ENCODE data around the gene CDON.
"Not testable (repeated sequence)": the region's sequence is repeated elsewhere in the genome, so short reads cannot be mapped to it uniquely, and the experiment has no call there.

The CDON gene

DNA sequence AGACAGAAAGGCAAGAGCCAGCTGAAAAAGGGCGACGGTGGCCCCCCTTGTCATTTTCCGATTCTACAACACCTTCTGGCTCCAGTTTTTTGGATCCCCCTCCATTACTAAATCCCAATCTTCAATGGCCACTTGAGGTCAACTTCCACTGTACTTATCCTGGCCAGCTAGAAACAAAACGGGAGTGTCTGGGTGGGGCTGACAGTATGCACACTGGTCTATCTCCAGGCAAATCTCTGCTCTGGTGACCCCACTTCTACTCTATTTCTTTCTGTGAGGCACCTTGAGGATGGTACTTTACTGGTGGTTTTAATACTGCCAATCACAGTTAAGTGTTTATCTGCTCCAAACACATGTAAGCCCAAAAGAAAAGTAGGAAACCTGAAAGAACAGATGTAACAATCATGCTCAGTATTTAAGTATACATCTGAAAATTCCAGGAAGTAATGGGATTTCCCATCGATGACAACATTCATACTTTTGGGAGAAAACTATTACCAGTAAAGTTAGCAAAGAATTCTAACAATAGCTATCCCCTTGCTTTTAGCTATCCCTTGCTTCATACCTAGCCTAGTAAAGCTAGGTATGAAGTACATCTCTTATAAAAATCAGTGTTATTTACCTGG is 16.0 kb downstream of the CDON start:
- DNase-seq = no peak

DNA sequence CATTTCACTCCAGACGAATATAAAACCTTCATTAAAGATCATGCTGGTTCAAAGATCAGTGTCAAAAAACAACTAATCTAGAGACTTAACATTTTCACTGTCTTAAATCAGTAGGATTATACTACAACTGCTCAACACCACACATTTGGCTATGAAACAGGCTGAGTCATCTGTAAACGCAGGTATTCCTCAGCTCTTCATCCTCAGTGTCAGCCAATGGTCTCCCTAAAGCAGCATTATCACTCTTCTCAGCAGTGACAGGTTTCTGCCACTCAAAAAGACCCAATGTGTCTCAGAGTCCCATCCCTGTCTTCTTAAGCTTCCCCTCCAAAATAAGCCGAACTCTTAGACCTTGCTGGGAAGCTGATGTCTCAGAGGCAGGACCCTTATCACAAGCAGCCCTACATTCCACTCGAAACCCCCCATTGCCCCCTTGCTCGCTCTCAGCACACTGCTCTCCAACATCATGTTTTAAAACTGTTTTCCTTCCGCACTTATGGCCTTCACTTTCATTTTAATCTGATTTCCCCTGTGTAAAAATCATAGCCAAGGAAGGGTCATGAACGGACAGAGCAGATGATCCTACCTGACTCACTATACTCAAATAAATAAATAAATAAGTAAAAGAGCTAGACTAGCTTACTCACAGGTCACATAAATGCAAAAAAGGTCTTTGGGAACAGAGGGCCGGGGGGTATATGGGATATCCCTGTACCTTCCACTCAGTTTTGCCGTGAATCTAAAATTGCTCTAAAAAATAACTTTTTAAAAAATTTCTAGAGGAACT is 23.0 kb downstream of the CDON start:
- no peak for DNase-seq

DNA sequence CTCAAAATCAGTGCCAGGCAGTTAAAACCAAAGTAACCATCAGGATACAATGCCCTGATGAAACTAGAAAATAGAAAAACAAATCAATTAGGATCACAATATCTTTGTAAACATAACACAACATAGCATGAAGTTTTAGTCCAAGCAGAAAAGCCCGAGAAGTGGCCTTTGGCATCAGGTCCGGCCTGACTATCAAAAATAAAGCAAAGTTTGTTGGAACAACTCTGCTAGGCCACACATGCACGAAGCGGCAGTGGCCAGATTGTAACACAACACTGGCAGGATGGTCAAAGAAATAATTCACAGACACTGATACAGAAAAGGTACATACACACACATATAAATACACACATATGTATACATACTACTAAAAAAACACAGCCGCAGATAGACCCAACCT is 26.9 kb downstream of the CDON start:
- DNase-seq = no peak

DNA sequence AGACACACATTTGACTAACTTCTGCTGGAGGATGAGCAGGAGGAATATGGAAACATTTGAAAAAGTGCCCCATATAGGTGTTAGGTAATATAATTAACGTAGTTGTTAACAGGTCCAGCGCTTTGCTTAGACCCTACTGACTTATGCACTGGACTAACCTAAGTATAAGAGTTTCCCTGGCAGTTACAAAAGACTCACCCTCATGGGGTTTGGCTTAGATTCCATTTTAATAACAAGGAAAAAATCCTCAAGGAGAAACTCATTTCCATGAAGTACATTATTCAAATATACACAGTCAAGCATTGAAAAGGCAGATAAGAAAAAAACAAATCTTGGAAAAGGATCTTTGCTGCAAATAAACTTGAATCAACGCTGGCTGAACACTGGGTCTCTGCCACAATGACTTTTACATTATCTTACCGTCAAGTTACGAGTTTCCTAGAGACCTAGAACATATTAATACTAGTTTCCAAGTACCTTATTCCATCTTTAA is 27.7 kb downstream of the CDON start:
- DNase-seq = no peak

DNA sequence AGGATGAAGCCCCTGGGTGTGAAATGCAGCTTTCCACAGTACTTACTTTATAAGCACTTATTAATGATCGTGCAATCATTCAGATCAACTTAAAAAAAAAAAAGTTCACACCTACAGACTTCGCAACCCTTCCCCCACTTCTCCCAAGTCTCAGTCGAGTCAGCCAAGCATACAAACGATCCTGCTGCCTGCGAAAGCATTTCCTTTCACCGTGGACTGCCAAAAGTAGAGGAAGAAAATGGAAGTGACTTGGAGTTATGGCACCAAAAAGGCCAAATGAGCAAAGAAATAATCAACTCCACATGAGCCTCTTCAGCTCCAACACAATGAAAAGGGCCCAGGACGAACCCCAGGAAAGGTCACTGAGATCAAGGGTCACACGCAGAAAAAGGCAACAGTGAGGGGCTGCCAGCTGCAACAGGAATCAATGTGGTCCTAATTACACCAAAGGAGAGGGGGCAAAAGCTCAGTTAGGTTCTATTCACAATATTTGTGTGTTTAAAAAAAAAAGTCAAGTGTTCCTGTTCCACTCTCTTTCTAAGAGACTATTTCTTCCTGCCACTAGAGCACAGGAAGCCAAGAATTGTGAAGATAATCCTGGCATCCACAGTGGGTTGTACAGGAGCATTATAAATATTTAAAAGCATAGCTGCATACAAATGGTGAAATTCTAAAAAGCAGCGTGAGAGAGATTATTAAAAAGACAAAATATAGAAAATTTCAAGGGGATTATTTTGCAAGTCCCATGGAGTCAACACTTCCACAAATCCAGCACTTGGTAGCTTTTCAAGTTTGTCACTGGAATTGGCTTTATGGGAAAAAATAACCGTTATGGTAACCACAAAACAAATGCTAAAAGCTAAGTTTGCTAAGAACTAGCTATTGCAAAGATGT is 28.4 kb downstream of the CDON start:
- DNase-seq = no peak

DNA sequence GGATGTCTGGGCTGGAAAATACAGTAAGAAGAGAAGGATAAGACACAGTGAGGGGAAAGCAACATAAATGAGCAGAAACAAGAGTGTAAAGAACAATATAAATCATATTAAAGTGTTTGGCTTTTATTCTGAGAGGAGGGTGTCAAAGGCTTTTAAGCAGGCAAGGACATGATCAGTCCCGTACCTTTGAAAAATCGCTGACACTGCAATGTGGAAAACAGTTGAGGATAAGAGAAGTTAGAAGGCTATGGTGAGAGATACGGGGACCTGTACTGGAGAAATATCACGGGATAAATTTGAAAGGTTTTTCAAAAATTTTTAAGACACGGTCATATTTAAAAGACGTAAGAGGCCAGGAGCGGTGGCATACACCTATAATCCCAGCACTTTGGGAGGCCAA is 30.3 kb downstream of the CDON start:
- no peak for DNase-seq

DNA sequence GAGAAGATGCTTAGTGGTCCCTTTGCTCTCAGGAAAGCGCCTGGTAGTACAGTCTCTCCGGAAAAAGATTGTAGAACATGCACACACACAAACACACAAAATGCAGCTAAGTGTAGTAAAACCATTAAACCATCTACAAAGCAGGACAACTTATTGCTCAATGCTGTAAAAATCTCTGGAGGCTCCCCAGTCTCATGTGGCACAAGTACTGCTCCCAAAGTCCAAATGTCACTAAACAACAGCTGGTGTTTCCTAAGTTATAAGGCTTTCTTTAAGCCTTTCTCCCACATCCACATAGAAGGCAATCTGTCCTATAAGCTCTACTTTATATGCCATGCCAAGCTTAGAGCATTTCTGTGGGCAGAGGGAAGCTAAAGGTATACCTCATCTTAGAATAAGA is 32.9 kb downstream of the CDON start:
- DNase-seq = no peak

DNA sequence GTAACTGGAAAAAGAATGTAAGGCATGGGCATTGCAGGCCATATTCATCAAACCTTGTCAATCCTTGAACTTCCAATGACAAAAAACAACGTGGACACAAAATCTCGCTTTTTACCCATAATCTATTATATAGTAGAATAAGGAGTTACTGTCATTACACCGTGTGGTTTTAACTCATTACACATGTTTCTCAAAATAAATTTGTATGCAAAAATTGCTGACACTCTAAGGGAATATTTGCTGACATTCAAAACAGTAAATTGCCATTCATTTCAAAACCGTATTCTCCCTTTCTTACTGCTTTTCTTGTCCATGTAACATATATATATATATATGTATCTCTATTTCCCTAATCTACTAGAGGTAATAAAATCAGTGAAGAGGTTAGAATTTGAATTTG is 33.4 kb downstream of the CDON start:
- DNase-seq = no peak

DNA sequence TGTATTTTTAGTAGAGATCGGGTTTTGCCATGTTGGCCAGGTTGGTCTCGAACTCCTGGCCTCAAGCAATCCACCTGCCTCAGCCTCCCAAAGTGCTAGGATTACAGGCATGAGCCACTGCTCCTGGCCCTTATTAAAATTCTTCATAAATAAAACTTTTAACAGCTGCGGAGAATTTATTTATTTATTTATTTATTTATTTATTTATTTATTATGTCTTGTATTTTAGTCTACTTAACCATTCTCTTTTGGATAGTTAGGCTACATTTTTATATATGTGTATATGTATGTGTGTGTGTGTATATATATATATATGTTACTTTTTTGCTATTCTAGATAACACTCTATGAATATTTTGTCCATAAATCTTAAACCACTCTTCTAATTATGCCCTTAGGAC is 34.1 kb downstream of the CDON start:
- DNase-seq = not testable (repeated sequence)

DNA sequence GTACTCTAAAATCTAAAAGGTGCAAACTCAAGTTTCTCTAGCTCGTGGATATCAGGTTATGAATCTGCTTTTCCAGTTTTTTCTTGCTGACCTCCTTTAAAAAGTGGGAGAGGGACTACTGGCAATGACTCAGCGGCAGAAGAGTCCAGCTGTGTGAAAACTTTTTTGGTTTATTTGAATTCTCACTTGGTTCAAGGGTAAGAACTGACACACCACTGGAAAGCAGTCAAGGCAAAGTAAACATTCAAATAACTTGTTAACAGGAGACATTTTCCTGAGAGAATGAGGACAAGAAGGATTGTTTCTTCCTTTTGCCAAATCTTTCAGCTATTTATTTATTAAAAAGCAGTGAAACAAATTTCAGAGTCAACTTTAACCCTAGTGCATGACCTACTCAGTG is 36.1 kb downstream of the CDON start:
- no peak for DNase-seq

DNA sequence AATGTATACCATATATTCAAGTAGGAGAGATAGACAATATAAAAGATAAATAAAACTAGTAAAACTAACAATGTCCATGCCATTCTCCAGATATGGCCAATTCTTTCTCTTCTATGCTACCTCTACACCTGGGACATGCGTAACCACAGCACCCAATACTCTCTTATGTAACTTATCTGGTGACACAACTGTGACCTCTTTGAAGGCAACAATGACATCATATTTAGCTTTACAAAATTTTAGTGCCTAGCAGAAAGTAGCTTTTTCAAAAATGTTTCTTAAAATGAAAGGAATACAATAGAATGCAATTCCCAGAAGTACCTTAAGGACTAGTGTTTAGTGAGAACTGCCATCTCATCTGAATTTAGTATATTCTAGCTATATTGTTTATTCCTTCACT is 36.8 kb downstream of the CDON start:
- no peak for DNase-seq

DNA sequence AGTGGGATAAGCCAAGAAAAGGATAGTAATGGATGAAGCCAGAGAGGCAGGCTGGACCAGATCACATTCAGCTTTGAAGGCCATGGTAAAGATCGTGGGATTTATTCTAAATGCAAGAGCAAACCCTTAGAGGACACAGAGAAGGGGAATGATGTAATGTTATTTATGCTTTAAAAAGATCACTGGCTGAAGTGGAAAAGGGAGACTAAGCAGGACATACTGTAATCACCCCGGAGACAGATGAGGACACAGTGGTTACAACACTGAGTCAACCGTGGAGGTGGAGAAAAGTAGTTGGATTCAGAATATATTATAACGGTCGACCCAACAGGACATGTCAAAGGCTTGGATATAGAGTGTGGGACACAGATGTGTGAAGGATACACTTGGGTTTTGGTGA is 38.5 kb downstream of the CDON start:
- no peak for DNase-seq

DNA sequence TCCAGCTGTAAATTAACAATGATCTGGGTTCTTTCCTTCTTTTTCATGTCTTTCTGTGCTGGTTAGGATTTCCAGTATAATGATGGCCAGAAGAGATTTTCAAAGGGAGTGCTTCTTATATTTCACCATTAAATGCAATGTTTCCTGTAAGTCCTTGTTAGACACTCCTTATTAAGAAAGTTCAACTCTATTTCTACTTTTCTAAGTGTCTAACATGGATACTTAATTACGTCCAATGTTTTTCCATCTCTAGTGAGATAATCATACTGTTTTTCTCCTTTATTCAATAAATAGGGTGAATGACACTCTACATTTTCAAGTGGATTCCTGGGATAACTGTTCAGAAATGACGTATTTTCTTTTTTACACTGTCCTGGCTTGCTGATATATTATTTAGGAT is 49.8 kb downstream of the CDON start:
- DNase-seq = no peak

DNA sequence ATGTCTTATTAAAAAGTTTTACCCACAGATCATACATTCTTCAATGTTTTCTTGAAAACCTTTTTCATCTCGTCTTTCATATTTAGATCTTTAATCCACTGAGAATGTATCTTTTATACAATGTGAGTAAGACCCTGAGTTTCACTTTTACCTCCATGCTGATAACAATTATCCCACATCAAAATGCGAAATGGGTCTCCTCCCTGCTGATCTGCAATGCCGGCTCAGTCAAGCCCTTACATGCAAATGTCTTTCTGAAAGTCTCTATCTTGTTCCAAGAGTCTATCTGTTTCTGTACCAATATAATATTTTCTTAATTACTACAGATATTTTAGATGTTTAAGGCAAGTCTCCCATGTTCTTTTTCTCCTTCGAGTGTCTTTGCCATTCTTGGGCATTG is 50.9 kb downstream of the CDON start:
- no peak for DNase-seq

DNA sequence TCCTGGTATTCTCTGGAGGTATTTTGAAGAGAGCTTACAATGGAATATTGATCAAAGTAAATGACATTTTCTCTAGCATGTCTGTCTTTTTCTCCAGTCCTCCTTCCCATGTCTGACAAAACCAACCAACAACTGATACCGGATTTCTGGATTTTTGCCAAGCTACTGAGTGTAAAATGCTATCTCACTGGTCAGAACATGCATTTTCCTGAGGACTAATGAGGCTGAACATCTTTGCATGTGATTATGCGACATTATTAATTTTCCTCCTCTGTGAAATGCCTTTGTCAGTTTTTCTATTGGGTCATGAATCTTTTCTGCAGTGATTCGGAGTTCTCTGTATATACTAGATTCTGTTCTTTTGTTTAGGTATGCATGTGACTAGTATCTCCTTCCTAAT is 51.4 kb downstream of the CDON start:
- DNase-seq = no peak

DNA sequence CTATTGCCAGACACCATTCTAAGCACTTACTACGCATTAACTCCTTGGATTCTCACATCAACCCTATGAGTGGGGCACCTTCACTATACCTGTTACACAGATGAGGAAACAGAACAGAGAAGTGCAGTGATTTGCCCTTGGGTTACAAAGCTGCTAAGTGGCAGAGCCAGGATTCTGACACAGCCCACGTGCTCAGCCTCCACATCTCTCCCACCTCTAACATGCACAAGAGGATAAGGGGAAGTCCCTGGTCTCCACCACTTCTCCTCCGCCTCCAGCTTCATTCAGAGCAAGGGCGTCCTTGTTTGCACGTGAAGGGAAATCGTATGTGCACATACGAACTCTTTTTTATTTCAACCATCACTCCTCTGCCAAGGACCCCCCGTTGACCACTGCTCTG is 53.7 kb downstream of the CDON start:
- DNase-seq = no peak

DNA sequence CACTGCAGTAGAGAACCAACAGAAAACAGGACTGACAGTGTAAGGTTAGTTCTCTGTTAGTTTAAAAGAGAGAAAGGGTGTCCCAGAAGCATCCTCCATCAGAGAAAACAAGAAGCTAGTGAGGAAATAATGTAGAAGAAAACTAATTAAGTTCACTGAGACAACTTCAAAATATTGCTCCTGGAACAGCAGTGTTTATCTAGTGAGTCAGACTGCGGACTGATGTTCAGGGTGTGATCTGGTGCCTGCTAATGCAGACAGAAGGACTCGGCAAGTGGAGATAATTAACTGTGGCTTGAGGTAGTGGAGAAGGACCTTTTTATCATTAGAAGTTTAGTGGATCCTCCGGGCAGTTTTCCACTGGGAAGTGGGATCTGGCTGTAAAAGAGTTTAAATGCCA is 55.4 kb downstream of the CDON start:
- DNase-seq = no peak

DNA sequence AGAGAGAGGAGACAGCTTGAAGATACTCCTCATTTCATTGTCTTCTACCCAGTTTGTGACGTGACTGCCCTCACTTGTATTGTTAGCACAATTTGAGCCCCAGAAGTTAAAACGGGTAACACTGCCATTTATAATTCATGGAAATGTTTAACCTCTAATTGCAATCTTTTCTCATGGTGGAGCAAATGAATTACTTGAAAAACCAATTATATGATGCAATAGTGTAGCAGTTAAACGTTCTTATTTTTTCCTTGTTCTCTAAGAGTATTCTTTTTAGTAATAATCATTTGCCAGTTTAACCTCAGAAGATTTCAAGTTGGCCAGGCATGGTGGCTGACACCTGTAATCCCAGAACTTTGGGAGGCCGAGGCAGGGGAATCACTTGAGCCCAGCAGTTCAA is 56.6 kb downstream of the CDON start:
- no peak for DNase-seq

DNA sequence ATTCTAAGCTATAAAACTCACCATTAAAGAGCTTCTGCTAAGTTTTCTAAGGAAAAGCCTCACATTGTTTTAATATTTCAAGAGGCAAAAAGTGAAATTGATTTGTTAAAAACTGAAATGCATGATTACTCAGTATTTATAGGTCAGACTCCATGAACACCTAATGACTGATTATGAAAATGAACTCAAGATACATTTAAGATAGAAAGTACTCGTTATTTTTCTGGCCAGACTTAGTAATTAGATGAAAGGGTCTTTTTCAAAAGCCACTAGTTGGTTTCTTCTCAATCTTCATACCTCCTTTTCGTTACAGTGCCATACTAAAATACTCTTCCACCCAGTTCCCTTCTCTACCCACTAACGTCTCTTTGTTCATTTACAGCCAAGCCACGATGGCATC is 60.5 kb downstream of the CDON start:
- DNase-seq = no peak

DNA sequence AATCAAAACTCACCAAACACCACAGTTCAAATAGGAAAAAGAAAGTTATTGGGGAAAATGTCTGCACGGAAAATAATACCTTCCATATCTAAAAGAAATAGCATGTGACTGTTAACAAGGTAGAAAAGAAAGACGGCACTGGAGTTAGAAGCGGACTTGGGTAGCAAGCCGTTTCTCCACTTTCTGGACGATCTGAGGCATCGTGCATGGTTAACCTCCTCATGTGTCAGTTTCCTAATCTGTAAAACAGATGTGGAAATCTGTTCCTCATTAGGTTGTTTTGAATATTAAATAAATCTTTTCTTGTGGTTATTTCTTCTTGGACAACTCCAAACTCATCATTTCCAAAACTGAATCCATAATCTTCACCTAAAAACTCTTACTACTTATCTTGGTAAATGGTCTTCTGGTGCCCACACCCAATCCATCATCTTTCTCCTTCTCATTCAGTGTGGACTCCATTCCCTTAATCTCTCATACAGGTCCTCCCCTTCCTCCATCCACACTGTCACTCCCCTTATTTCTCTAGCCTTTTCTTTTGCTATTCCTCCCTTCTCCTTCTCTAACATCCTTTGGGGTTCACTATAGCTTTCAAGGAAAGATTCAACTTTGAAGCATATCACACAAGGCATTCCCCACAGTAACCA is 63.3 kb downstream of the CDON start:
- DNase-seq = no peak

DNA sequence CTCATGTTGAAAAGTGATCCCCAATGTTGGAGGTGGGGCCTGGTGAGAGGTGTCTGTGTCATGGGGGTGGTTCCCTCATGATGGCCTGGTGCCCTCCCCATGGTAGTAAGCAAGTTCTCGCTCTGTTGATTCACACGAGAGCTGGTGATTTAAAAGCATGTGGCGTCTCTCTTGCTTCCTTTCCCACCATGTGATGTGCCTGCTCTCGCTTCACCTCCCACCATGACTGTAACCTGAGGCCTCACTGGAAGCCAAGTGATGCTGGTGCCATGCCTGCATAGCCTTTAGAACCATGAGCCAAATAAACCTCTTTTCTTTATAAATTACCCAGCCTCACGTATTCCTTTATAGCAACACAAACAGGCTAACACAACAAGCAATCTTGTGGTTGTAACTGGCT is 64.4 kb downstream of the CDON start:
- no peak for DNase-seq

DNA sequence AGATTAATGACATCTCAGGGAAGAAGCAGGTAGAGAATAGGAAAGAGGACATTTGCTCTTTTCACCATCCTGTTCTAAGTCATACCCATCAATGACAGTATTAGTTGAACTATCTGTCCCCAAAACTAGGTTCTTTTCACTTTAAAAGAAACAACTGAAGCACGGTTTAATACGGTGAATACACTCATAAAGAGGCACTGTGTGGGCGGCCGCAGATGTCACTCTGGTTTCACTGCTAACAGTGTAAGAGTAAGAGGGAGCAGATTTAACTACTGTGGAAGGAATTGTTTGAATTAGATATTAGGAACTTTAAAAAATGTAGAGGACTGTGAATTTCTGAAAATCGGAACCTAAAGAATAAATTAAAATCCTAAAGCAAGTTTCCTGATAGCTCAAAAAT is 67.4 kb downstream of the CDON start:
- no peak for DNase-seq

DNA sequence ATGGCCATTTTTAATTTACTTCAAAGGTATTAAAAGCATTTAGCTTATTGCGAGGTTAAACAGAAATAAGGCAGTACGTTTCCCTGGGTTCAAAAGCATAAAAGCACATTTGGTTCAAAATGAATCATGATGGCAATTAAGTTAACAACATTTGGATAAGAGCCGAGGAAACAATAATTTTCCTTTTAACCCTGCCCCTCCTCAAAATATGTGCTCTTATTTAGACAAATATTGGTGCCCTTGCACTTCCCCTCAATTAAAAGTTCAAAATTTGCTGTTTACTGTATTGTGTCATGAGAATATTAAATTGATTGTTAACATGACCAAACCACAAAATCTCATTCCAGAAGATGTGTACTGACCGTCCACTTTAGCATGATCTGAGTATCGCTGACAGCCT is 68.2 kb downstream of the CDON start:
- no peak for DNase-seq

Data from T-helper 9 cell (primary cell).